Stomach (tissue), 4 donors: ENCODE measurements around the gene SLC4A3.

Experiments used
- CTCF ChIP-seq, 7 experiments: fragments of 450-650 bp in 4 of 7; fragments of 200-600 bp in 3 of 7; sonication (generic) in 3 of 7; IDR thresholded peaks; one replicate each; pipeline ENCODE4 v1.5.1; 2016 to 2019; ENCODE audit warnings: antibody characterized with exemption in 7 of 7, control low read depth in 2 of 7, mild to moderate bottlenecking in 1 of 7
- EP300 ChIP-seq: sonication (generic); formaldehyde crosslinking; IDR thresholded peaks from one replicate; pipeline ENCODE4 v1.6.1; 2017; ENCODE audit warnings: antibody characterized with exemption
- POLR2A ChIP-seq, 4 donors: fragments of 450-650 bp; IDR thresholded peaks; one replicate each; pipeline ENCODE4 v1.6.1; 2016; ENCODE audit warnings: antibody characterized with exemption in 4 of 4, control low read depth in 2 of 4, mild to moderate bottlenecking in 1 of 4, moderate library complexity in 1 of 4

- TF ChIP-seq CTCF (IDR thresholded peaks at IDR 0.05) (no peak), POLR2A (IDR thresholded peaks at IDR 0.05) (no peak), EP300 (no peak)
Measured at GRCh38 chr2:219631904-219632759, 4.7 kb downstream of the SLC4A3 start.
